Anterior cingulate cortex (tissue), 58 donors: ENCODE results near the gene UTS2B.
A peak's percentile ranks its signal among the peaks of the same experiment; 100 is the strongest.

Source experiments
- DNase-seq, 58 donors: peaks; one replicate each; lab custom pipeline; 2025; lab: John Stamatoyannopoulos, UW

The UTS2B gene

GRCh38 chr3:191253089-191253799 is 77.1 kb downstream of the UTS2B start:
- DNase-seq, result no peak

DNA sequence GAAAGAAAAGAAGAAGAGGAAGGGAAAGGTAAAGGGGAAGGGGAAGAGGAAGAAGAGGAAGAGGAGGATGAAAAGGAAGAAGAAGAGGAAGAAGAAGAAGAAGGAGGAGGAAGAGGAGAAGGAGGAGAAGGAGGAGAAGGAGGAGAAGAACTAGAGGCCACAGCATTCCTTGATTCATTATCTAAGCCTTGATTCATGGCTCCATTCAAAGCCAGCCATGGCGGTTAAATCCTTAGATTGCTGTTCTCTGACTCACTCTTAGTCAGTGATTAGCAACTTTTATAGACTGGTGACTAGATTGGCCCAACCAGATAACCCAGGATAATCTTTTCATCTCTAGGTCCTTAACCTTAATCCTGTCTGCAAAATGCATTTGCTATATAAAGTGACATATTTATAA is 83.7 kb downstream of the UTS2B start:
- no peak for DNase-seq

GRCh38 chr3:191246034-191246433 is 84.3 kb downstream of the UTS2B start:
- peak in 6 of 58 donors; percentile 13 to 39 (median 15) for DNase-seq

- no peak for DNase-seq
Observed at GRCh38 chr3:191244242-191244867, 86.0 kb downstream of the UTS2B start.

DNA sequence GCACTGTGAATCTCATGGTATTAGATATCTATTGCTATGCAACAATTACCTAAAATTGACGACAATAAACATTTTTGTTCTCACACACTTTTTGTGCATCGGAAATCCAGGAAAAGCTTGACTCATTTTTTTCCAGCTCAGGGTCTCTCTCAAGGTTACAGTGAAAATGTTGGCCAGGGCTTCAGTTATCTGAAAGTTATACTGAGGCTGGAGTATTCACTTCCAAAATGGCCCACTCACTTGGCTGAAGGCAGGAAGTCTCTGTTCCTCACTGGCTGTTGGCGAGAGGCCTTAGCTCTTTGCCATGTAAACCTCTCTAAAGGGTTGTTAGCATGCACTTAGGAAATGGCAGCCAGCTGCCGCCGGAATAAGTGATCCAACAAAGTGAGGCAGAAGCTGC is 89.8 kb downstream of the UTS2B start:
- peak in 1 of 58 donors; percentile 18 for DNase-seq

DNA sequence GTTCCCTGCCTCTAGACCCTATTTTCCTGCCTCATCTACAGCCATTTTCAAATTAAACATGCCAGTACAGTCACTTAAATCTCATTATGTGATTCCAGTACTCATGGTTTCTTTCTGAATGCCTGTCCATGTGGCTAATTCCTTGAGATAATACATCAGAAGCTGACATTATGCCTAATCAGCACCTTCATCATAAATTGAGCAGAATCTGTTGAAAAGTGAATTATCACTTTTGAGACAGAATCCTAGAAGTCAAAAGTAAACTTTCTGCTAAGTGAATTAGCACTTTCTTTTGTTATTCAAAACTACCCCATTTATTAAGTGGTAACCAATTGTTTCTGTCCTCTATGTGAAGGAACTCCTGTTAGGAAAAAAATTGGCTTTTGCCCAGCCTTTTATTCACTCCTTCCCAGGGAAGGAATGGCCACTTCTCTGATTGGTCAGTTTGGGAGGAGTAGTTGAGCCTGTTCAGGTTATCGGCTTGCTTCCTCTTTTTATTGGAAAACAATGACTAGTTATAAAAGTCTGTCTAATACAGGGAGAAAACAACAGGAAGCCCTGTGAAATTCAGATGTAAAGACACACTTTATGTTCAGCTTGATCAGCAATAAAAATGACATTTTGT is 90.8 kb downstream of the UTS2B start:
- no peak for DNase-seq

GRCh38 chr3:191238321-191238817 is 92.0 kb downstream of the UTS2B start:
- DNase-seq, result no peak

GRCh38 chr3:191237047-191237882 is 93.1 kb downstream of the UTS2B start:
- DNase-seq, result no peak

DNA sequence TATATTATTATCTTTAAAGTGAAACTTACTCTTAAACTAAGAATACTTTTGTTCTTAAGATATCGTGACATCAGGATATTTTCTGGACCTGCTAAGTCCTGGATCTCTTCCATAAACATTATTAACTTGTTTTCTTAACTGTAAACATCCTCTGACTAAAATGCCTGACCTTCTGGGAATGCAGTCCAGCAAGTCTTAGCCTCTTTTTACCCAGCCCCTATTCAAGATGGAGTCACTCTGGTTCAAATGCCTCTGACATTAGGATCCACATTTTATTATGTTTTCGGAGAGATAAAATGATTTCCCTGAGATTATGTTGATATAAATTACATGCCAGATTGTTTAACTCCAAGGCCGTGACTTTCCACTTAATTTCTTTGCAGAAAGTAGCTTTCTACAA is 93.7 kb downstream of the UTS2B start:
- DNase-seq, result no peak

- no peak for DNase-seq
Observed at GRCh38 chr3:191235331-191236314, 94.7 kb downstream of the UTS2B start.

GRCh38 chr3:191234216-191234615 is 96.1 kb downstream of the UTS2B start:
- no peak for DNase-seq

DNA sequence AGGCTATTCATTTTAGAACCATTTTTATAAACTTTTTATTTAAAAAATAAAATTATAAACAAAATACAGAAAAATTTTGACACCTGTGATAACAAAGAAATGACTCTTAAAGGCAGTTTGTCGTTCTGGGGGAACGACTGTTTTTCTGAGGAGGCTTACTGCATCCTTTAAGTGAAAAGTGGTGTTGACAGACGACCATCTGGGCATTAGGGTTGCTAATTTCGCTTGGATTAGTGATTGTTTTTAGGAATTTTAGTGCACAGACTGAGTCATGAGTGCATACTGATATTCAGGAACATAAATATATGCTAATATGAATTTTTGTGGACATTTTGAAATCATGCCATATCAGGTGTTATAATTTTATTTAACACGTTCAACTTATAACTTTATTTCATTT is 102.8 kb downstream of the UTS2B start:
- no peak for DNase-seq

DNA sequence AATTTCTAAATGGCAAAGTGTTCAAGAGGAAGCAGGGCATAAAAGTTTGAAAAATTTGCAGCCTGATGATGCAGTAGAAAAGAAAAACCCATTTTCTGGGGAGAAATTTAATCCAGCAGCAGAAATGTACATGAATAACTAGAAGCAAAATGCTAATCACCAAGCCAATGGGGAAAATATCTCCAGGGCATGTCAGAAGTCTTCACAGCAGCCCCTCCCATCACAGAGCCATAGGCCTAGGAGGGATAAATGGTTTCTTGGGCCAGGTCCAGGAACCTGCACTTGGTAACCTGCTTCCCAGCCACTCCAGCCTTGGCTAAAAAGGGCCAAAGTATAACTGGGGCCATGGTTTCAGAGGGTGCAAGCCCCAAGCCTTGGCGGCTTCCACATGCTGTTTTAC is 108.7 kb downstream of the UTS2B start:
- no peak for DNase-seq

DNA sequence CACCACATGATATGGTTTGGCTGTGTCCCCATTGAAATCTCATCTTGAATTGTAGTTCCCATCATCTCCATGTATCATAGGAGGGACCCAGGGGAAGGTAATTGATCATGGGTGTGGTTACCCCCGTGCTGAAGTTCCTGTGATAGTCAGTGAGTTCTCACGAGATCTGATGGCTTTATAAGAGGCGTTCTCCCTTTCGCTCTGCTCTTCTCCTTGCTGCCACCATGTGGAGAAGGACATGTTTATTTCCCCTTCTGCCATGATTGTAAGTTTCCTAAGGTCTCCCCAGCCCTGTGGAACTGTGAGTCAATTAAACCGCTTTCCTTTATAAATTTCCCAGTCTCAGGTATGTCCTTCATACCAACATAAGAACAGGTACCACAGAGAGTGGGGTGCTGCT is 109.4 kb downstream of the UTS2B start:
- no peak for DNase-seq

DNA sequence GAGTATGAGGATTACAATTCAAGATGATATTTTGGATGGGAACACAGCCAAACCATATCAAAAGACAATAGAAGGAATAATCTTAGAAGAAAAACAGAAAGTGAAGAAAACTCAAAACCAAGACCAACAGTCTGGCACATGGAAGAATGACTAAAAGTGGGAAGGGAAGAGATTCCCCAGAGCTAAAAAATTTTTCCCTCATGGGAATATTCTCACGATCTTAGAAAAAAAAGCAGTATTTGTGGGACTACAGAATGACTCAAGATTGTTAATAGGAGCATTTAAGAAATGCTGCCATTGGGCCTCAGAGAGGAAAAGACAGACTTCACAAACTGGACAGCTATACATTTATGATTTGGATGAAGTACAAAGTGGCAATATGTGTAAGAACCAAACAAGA is 113.0 kb downstream of the UTS2B start:
- DNase-seq, result no peak
